GM12873 (cell line): ENCODE measurements around the gene NEGR1.

Experiments
- CTCF ChIP-seq: IDR thresholded peaks from 2 replicates; pipeline ENCODE4 v1.5.1; 2012; ENCODE audit warnings: low read depth, mild to moderate bottlenecking, moderate library complexity, low read length, control low read depth; ENCODE audit not compliant: insufficient read depth; ENCODE audit errors: missing control alignments

The NEGR1 gene

GRCh38 chr1:71719330-71719729 lies 563.0 kb downstream of the NEGR1 start:
- no peak for TF ChIP-seq CTCF

GRCh38 chr1:71717186-71717585 lies 565.2 kb downstream of the NEGR1 start:
- TF ChIP-seq CTCF: no peak

- no peak for TF ChIP-seq CTCF
These were observed 570.9 kb downstream of the NEGR1 start for GRCh38 chr1:71711456-71711855.

GRCh38 chr1:71706029-71706671 lies 576.2 kb downstream of the NEGR1 start:
- no peak for TF ChIP-seq CTCF

- no peak for TF ChIP-seq CTCF
These were observed 584.2 kb downstream of the NEGR1 start for GRCh38 chr1:71698186-71698585.

- no peak for TF ChIP-seq CTCF
These were observed 586.5 kb downstream of the NEGR1 start for GRCh38 chr1:71695821-71696220.

- TF ChIP-seq CTCF: no peak
These were observed 587.3 kb downstream of the NEGR1 start for GRCh38 chr1:71695084-71695483.

GRCh38 chr1:71693581-71693980 lies 588.8 kb downstream of the NEGR1 start:
- no peak for TF ChIP-seq CTCF
